PC-3 (cell line): Measurements from ENCODE around the gene TMEM164. TPM values are rescaled to one million over a fixed set of nuclear protein-coding genes. Genes with fewer than 3 reads are reported as not detected.
A peak's percentile ranks its signal among the peaks of the same experiment; 100 is the strongest.

Source experiments
- ATAC-seq: fragments of 200-7000 bp; cut with Tn5 transposase; 2 replicates; pipeline ENCODE4 v1.9.1; 2020; ENCODE audit warnings: mild to moderate bottlenecking, moderate library complexity
- BruUV-seq: library from RNA; stranded (reverse); fragments of 400-500 nt; replicated peaks from 2 replicates; lab custom pipeline; 2021; lab: Mats Ljungman, UMichigan
- CTCF ChIA-PET: fragments of 300-600 bp; sonication (Branson Sonifier 250); formaldehyde crosslinking; loops from one replicate; lab custom pipeline; 2022; ENCODE audit warnings: antibody characterized with exemption; lab: Charles Lee
- POLR2A ChIA-PET: fragments of 300-600 bp; sonication (Branson Sonifier 250); formaldehyde crosslinking; loops from one replicate; lab custom pipeline; 2022; ENCODE audit warnings: antibody characterized with exemption; ENCODE audit not compliant: unreplicated experiment; lab: Charles Lee
- DNase-seq: peaks from one replicate; pipeline ENCODE4 v3.0.0-alpha.2; 2015
- H2AFZ ChIP-seq: fragments of 300-600 bp; sonication (generic); 2 replicates; pipeline ENCODE4 v1.6.0; 2016; ENCODE audit warnings: antibody characterized with exemption, low read length
- H3F3A ChIP-seq: fragments of 300-600 bp; sonication (generic); one replicate; pipeline ENCODE4 v1.6.0; 2017; ENCODE audit warnings: antibody characterized with exemption, low read length, control low read depth, mild to moderate bottlenecking; ENCODE audit not compliant: unreplicated experiment
- H3K27ac ChIP-seq: fragments of 300-600 bp; sonication (generic); 2 replicates; pipeline ENCODE4 v1.5.1; 2016; ENCODE audit warnings: mild to moderate bottlenecking, low read length
- H3K27me3 ChIP-seq: fragments of 300-600 bp; sonication (generic); 2 replicates; pipeline ENCODE4 v1.6.1; 2016; ENCODE audit warnings: low read length, mixed read lengths
- H3K36me3 ChIP-seq: fragments of 300-600 bp; sonication (generic); 2 replicates; pipeline ENCODE4 v1.6.1; 2016; ENCODE audit warnings: low read depth, mixed run types, low read length, mixed read lengths
- H3K4me1 ChIP-seq: fragments of 300-600 bp; sonication (generic); 2 replicates; pipeline ENCODE4 v1.5.1; 2016; ENCODE audit warnings: low read length; ENCODE audit not compliant: insufficient read depth
- H3K4me2 ChIP-seq: fragments of 300-600 bp; sonication (generic); 2 replicates; pipeline ENCODE4 v1.6.0; 2016; ENCODE audit warnings: low read length
- H3K4me3 ChIP-seq: fragments of 300-600 bp; sonication (generic); 2 replicates; pipeline ENCODE4 v1.5.1; 2016; ENCODE audit warnings: mild to moderate bottlenecking, low read length, mixed read lengths
- H3K79me2 ChIP-seq: fragments of 300-600 bp; sonication (generic); 2 replicates; pipeline ENCODE4 v1.6.1; 2017; ENCODE audit warnings: low read length, mixed read lengths
- H3K9ac ChIP-seq: fragments of 300-600 bp; sonication (generic); 2 replicates; pipeline ENCODE4 v1.6.0; 2016; ENCODE audit warnings: mild to moderate bottlenecking, low read length
- H3K9me2 ChIP-seq: fragments of 300-600 bp; sonication (generic); replicated peaks from 2 replicates; pipeline ENCODE4 v1.6.1; 2016; ENCODE audit warnings: mixed run types, low read length, mixed read lengths
- H3K9me3 ChIP-seq: fragments of 300-600 bp; sonication (generic); 2 replicates; pipeline ENCODE4 v1.6.1; 2016; ENCODE audit warnings: low read length, mixed read lengths
- H4K20me1 ChIP-seq: fragments of 300-600 bp; sonication (generic); 2 replicates; pipeline ENCODE4 v1.6.1; 2016; ENCODE audit warnings: low read length, mixed read lengths
- CTCF ChIP-seq: fragments of 300-600 bp; sonication (generic); conservative IDR thresholded peaks from 2 replicates; pipeline ENCODE4 v1.5.1; 2017; ENCODE audit warnings: antibody characterized with exemption, low read depth, mild to moderate bottlenecking, low read length
- EZH2 ChIP-seq: fragments of 300-600 bp; sonication (generic); IDR thresholded peaks from one replicate; pipeline ENCODE4 v1.6.1; 2017; ENCODE audit warnings: antibody characterized with exemption, mild to moderate bottlenecking, low read length; ENCODE audit not compliant: unreplicated experiment
- EZH2phosphoT487 ChIP-seq: fragments of 300-600 bp; sonication (generic); IDR thresholded peaks from 2 replicates; pipeline ENCODE4 v1.6.1; 2018; ENCODE audit warnings: mild to moderate bottlenecking, antibody characterized with exemption, low read length, borderline replicate concordance
- intact Hi-C: fragments of 100-400 bp; cut with micrococcal nuclease; formaldehyde crosslinking; loops from 2 replicates; pipeline ENCODE4 v1.9.0; 2023
- total RNA-seq: library from RNA; depleted of rRNA; stranded (reverse); fragments of >200 nt; gene quantifications from 2 replicates; pipeline ENCODE4 v1.2.3, GENCODE V29; 2014

TMEM164 gene
- total RNA-seq, 1 experiment from 2014 or later: 26.6 TPM

GRCh38 chrX:110038900-110039299 lies 36.0 kb downstream of the TMEM164 start:
- CTCF ChIA-PET: no interaction called here
- DNase-seq (no peak), ATAC-seq (no peak)
- Histone ChIP-seq H3F3A (no peaks in the 10 kb centered on the region), H3K9me2 (no peaks in the 10 kb centered on the region), H3K27ac (no peak overlapping the region), H3K4me1 (peaks cover 8% of the 10 kb centered on the region; the same call in 1 of the 2 replicates), H3K79me2 (peaks cover 4% of the 10 kb centered on the region; the same call in 1 of the 2 replicates), H3K4me2 (no peak overlapping the region), H3K9ac (no peak overlapping the region), H4K20me1 (no peaks in the 10 kb centered on the region), H2AFZ (no peak overlapping the region), H3K36me3 (no peaks in the 10 kb centered on the region), H3K4me3 (no peak overlapping the region), H3K9me3 (no peaks in the 10 kb centered on the region), H3K27me3 (no peaks in the 10 kb centered on the region)
- intact Hi-C loops: no loop called here
- POLR2A ChIA-PET: no interaction called here
- TF ChIP-seq EZH2: no peak
- BruUV-seq: no TSS peak

- ATAC-seq (no peak), DNase-seq (no peak)
- Histone ChIP-seq H3K4me3 (no peak overlapping the region), H3K4me1 (peaks cover 8% of the 10 kb centered on the region; the same call in 1 of the 2 replicates), H3K9me2 (no peaks in the 10 kb centered on the region), H3K79me2 (no peaks in the 10 kb centered on the region), H3K9ac (no peak overlapping the region), H3K4me2 (no peak overlapping the region), H3K36me3 (no peaks in the 10 kb centered on the region), H3K27me3 (no peaks in the 10 kb centered on the region), H3K27ac (no peak overlapping the region), H2AFZ (no peak overlapping the region), H4K20me1 (no peaks in the 10 kb centered on the region), H3F3A (no peaks in the 10 kb centered on the region), H3K9me3 (no peaks in the 10 kb centered on the region)
- POLR2A ChIA-PET: no interaction called here
- no TSS peak for BruUV-seq
- CTCF ChIA-PET: no interaction called here
- no peak for TF ChIP-seq EZH2phosphoT487
- TF ChIP-seq EZH2: no peak
- no peak for TF ChIP-seq CTCF
- intact Hi-C loops: no loop called here
Measured at GRCh38 chrX:110041980-110042379, 39.1 kb downstream of the TMEM164 start.

GRCh38 chrX:110042496-110042895 lies 39.6 kb downstream of the TMEM164 start:
- H3K36me3 ChIP-seq: no peaks in the 10 kb centered on the region
- H2AFZ ChIP-seq: no peak overlapping the region
- no peaks in the 10 kb centered on the region for H3K79me2 ChIP-seq
- no peak overlapping the region for H3K4me3 ChIP-seq
- CTCF ChIA-PET: no interaction called here
- no peak overlapping the region for H3K4me2 ChIP-seq
- TF ChIP-seq CTCF: no peak
- no peak for TF ChIP-seq EZH2phosphoT487
- no peak for TF ChIP-seq EZH2
- H3K27me3 ChIP-seq: no peaks in the 10 kb centered on the region
- H3K9me3 ChIP-seq: no peaks in the 10 kb centered on the region
- H3K27ac ChIP-seq: no peak overlapping the region
- no TSS peak for BruUV-seq
- H3F3A ChIP-seq: no peaks in the 10 kb centered on the region
- peaks cover 6% of the 10 kb centered on the region; the same call in 1 of the 2 replicates for H3K4me1 ChIP-seq
- ATAC-seq (peak; percentile 46), DNase-seq (peak; percentile 7)
- H3K9me2 ChIP-seq: no peaks in the 10 kb centered on the region
- H4K20me1 ChIP-seq: no peaks in the 10 kb centered on the region
- POLR2A ChIA-PET: no interaction called here
- intact Hi-C loops: no loop called here
- H3K9ac ChIP-seq: no peak overlapping the region
